Fibroblast of skin of back (primary cell): Measurements from ENCODE around the gene PARD3B. TPM values are rescaled to one million over a fixed set of nuclear protein-coding genes. Genes with fewer than 3 reads are reported as not detected.

Experiments used
- DNase-seq: peaks from one replicate; pipeline ENCODE4 v3.0.0-alpha.2; 2013
- polyA plus RNA-seq, 2 experiments: library from polyadenylated mRNA; unstranded; fragments of 120-200 nt; gene quantifications; one replicate each; pipeline ENCODE4 v1.2.1, GENCODE V29; 2013; ENCODE audit not compliant: insufficient read length in 2 of 2

PARD3B gene, protein sequence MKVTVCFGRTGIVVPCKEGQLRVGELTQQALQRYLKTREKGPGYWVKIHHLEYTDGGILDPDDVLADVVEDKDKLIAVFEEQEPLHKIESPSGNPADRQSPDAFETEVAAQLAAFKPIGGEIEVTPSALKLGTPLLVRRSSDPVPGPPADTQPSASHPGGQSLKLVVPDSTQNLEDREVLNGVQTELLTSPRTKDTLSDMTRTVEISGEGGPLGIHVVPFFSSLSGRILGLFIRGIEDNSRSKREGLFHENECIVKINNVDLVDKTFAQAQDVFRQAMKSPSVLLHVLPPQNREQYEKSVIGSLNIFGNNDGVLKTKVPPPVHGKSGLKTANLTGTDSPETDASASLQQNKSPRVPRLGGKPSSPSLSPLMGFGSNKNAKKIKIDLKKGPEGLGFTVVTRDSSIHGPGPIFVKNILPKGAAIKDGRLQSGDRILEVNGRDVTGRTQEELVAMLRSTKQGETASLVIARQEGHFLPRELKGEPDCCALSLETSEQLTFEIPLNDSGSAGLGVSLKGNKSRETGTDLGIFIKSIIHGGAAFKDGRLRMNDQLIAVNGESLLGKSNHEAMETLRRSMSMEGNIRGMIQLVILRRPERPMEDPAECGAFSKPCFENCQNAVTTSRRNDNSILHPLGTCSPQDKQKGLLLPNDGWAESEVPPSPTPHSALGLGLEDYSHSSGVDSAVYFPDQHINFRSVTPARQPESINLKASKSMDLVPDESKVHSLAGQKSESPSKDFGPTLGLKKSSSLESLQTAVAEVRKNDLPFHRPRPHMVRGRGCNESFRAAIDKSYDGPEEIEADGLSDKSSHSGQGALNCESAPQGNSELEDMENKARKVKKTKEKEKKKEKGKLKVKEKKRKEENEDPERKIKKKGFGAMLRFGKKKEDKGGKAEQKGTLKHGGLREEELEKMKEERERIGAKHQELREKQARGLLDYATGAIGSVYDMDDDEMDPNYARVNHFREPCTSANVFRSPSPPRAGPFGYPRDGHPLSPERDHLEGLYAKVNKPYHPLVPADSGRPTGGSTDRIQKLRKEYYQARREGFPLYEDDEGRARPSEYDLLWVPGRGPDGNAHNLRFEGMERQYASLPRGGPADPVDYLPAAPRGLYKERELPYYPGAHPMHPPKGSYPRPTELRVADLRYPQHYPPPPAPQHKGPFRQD (N-terminal part only)
- polyA plus RNA-seq (2013, experiment 1 of 2; ENCODE audit: insufficient read length): 3.4 TPM
- 10.0 TPM for polyA plus RNA-seq (2013, experiment 2 of 2; ENCODE audit: insufficient read length)

DNA sequence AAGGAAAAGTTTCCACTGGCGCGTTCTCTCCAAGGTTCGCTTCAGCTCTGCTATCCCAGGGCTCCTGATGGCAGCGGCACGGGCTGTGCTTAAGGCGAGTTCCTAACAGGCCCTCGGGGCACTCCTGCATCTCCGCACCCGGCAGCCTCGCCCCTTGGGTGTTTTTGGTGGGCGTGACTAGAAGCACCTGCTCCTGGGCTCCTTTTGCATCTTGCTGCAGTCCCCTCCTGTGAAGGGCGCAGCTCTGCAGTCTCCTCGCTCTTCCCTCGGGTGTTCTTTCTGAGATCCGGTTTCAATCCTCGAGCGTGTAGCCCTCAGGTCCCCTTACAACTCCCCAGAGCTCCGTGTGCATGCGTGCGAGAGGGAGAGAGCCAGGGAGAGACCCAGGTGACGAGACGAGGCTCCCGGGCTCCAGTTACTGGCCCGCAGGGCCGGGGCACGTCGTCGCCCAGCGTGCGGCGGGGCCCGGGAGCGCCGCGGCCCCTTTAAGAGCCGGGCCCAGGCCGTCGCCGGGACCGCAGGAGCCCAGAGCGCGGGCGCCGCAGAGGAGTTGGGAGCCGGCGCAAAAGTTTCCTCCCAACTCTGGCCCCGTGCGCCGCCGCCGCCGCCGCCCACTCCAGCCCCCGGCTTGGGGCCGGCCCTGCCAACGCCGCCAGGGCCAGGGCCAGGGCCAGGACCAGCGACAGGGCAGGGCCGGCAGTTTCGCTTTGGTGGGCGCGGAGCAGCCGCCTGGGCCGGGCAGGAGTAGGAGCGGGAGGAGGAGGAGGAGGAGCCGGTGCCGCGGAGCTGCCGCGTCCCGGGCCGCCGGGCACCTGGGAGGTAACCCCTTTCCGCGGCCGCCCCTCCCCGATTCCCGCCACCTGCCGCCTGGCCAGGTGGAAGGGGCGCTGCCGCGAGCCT is at the start of gene PARD3B:
Gene PARD3B, plus strand, starts transcription at position 515 of the 900 bp plus-strand sequence. CDS start 525 bp downstream, outside the sequence.
- peak; percentile 75 for DNase-seq

- no peak for DNase-seq
Observed at GRCh38 chr2:204496779-204497178, 48.5 kb upstream of the PARD3B start.

- no peak for DNase-seq
Observed at GRCh38 chr2:204497855-204498254, 47.4 kb upstream of the PARD3B start.

- DNase-seq: no peak
Observed at GRCh38 chr2:204498291-204498690, 47.0 kb upstream of the PARD3B start.

DNA sequence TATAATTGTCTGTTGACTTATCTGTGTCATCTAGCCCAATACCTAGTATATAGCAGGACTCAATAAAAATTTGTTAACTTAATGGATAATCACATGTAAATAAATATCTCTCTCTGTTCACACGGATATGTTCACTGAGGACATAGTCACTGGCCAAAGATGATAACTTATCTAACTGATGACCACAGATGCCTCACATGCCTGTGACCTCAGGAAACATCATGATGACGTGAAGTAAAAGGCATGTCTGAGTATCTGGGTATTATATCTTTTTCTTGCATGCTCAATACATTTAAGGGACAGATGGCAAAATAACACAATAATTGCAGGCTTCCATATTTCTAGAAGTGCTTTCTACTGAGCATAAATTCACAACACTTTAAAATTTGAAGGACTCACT is 41.4 kb upstream of the PARD3B start:
- peak; percentile 26 for DNase-seq

- no peak for DNase-seq
Observed at GRCh38 chr2:204504594-204504993, 40.7 kb upstream of the PARD3B start.

DNA sequence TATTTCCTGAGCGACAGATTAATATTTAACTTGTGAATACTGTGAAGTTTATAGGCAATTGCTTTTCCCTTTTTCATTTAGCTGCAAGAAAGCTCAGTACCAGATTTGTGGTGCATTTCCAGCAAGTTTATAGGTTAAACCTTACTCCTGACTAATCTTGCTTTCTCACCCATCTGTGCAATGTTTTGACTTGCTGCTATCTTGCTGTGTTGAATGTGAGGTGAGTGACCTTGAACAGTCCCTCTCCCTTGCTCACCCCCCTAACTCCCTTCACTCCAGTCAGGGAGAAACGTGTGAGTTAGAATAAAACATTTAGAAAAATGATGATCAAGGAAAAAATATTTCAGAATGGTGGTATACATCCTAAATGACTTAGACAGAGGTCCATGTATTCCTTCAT is 39.8 kb upstream of the PARD3B start:
- DNase-seq: no peak

DNA sequence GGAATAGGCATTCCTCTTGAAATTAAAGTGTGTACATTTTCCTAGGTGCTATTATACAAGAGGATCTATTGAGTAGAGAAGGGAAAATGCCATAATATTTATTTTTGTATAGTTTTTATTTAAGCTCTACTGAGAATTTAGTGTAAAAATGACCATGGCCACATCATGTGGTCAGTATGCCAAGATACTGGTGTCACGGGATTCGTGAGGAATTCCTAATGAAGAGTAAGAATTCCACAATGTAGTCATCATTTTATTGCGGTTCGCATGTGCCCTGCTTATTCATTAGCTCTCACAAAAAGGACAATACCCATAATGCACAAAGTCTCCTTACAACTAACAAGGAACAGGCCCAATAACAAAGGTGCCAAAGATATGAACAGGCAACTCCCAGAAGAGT is 39.3 kb upstream of the PARD3B start:
- DNase-seq: peak; percentile 80

DNA sequence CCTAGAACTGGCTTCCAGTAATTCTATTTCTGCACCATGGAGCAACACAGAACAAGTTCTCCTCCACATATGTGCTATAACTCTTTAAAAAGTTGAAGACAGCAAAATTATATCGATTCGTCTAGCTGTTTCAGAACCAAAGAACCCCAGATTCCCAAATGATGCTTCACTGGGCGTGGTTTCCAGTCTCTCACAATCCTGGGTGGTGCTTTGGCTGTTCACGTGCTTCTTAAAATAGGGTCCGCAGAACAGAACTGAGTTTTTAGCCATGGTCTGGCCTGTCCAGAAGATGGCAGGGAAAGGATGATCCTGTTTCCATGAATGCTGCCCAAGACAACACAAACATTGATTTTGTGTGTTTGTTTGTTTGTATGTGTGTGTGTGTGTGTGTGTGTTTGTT is 37.6 kb upstream of the PARD3B start:
- peak; percentile 5 for DNase-seq

DNA sequence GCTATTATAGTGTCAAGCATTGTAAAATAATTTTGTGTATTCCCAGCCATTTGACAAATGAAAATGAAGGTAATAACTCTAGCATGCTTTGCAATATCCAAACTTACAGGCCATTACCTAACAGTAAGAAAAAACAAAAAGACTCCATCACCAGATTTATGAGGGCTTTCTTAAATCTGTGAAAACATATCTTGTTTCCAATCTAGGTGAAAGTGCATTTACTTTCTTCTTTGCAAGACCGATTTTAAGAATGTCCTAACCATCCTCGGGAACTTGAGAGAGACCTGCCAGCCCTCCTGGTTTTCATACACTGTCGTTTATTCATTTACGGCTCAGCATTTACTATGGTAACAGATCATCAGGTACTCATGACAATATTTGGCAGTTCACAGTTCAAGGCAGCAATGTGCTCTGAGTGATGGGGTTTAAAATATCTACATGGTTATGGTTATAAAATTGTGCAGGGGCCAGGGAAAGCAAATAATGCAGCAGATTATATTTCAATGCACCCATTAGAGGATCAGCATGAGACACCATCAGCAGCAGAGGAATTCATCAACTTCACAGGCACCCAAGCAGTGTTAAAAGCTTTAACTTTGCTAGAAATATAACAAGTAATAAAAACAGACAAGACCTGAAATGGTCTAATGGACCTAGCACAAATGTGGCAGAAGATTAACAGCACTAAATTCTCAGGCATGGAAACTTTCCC is 34.4 kb upstream of the PARD3B start:
- no peak for DNase-seq

DNA sequence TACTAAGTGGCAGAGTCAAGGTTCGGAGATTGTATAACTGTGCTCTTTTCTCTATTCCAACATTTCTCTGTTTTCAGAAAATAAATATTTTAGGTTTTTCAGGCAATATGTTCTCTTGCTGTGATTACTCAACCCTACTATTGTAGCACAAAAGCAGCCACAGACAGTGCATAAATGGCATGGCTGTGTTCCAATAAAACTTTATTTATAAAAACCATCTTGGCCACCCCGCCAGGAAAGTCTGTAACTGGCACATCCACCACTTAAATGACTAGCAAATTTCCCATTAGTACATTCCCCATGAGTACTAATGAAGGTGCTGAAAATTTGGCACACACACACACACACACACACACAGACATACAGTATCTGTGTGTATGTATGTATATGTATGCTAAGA is 30.8 kb upstream of the PARD3B start:
- DNase-seq: no peak

DNA sequence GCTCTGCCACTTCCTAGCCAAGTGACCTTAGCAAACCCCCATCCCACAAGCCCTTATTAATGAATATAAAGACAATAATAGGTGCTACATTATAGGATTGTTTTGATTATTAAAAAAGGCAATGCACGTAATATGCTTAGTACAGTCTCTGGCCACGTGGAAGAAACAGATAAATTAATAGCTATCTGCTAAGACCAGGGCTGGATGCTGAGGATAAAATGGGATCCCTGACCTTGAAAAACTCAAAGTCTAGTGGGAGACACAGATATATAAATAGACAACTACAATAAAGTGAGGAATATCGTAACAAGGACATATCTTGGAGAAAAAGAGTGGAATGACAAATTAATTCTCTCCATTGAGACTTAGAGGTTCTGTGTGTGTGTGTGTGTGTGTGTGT is 29.9 kb upstream of the PARD3B start:
- DNase-seq: no peak

DNA sequence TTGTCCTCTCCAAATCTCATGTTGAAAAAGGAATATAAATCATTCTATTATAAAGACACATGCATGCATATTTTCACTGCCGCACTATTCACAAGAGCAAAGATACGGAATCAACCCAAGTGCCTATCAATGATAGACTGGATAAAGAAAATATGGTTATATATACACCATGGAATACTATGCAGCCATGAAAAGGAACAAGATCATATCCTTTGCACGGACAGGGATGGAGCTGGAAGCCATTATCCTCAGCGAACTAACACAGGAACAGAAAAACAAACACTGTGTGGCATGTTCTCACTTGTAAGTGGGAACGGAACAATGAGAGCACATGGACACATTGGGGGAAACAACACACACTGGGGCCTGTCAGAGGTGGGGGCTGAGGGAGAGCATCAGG is 28.1 kb upstream of the PARD3B start:
- no peak for DNase-seq

DNA sequence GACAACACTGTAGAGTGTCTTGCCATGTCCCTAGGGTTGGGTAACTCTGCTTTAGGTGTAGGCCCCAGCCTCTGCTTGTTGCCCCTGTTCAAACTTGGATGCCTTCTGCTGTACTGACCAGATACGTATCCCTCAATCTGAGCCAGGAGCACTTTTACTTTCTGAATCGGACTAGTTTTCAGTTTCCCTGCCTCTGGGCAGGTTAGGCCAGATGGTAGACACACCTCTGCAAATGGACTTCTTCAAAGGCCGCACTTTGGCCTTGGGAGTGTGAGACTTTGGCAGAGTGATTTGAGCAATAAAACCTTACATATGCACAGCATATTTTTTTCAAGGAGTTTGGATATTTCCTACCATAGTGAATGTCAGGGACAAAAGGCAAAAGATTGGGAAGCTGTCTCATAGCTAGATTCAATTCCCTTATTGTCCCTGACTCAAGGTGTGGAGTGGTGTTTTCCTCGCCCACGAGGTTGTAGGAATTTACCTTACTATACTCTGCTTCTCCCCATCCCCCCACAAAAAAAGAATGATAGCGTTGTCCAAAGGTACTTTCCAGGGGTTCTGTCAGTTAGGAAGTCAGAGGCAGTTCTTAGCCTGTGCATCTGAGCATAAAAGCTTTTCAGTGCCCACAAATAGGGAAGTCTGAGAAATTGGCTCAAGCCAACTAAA is 15.3 kb upstream of the PARD3B start:
- no peak for DNase-seq

DNA sequence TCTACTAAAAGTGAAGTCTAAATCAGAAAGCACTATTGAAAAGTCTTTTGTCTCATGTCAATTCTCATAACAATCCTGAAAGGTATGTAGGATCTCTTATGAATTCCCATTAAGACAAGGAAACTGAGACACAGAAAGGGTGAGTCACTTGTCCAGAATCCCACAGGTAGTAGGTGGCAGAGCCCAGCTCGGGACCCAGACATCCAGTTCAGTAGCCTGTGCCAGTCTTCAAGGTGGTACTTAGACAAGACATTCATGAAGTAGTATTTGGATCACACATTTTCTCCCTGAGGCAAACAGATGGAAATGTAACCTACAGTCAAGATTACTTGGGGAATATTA is 14.8 kb upstream of the PARD3B start:
- DNase-seq: no peak

DNA sequence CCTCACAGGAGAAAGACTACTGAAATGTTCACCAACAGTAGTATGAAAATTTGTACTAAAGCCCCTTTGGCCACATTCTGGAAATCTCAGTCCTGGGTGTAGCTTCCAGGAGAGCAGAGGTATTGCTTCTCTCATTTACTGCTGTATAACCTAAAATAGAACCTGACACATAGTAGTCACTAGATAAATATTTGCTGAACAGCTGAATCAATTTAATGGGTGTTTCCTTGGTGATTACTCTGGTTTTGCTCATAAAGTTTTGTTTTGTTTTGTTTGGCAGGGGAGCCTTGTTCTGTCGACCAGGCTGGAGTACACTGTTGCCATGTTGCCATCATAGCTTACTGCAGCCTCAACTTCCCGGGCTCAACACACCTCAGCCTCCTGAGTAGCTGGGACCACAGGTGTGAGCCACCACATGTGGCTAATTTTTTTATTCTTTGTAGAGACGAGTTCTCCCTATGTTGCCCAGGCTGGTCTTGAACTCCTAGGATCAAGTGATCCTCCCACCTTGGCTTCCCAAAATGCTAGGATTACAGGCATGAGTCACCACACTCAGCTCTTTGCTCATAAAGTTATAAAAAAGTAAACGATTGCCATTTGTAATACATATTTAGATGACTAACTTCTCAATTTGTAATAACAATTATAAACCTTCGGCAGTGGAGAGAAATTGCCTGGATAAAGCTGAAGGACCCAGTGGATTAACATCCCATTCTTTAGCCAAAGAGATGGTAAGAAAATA is 11.5 kb upstream of the PARD3B start:
- DNase-seq: peak; percentile 76

- DNase-seq: no peak
Observed at GRCh38 chr2:204535356-204535755, 9.9 kb upstream of the PARD3B start.

DNA sequence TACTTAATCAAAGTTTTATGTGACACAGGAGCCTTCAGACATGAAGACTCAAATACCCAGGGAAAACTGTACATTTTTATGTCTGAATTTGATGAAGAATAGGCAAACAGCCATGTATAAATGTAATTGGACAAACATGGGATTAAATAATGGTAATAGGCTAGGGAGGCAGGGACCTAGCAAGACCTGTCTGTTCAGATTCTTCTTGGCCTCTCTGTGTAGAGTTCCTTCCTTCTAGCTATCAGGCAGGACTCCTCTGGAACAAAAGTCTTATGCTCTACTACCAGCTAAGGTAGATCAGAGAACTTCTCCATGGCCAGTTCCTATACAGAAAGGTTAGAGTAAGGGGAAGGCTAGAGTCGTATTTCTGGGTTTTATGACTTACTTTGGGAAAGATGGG is 9.5 kb upstream of the PARD3B start:
- no peak for DNase-seq

GRCh38 chr2:204538182-204539018 is 6.9 kb upstream of the PARD3B start:
- DNase-seq: peak; percentile 75
